B cell (primary cell): ENCODE data around the gene FYN. TPM values are rescaled to one million over a fixed set of nuclear protein-coding genes. Genes with fewer than 3 reads are reported as not detected.

Source experiments
- ATAC-seq: fragments of 200-7000 bp; cut with Tn5 transposase; one replicate; pipeline ENCODE4 v1.10.0; 2021; ENCODE audit warnings: low read depth, mild to moderate bottlenecking, moderate number of reproducible peaks, moderate library complexity
- CTCF ChIA-PET: fragments of 350-600 bp; sonication (Branson Sonifier 250); formaldehyde crosslinking; loops from one replicate; lab custom pipeline; 2021; ENCODE audit warnings: antibody characterized with exemption, inconsistent platforms; lab: Charles Lee
- POLR2A ChIA-PET: fragments of 350-600 bp; sonication (Branson Sonifier 250); formaldehyde crosslinking; loops from one replicate; lab custom pipeline; 2021; ENCODE audit warnings: antibody characterized with exemption; lab: Charles Lee
- DNase-seq: peaks from one replicate; pipeline ENCODE4 v3.0.0; 2013
- H2AFZ ChIP-seq: 2 replicates; pipeline ENCODE4 v1.6.1; 2012; ENCODE audit warnings: mild to moderate bottlenecking, low read depth, low read length; ENCODE audit not compliant: insufficient read depth, poor library complexity, severe bottlenecking
- H3K27ac ChIP-seq, 2 donors: 1 replicate in 1 of 2; 2 replicates in 1 of 2; pipeline ENCODE4 v1.5.1; 2012 to 2013; ENCODE audit warnings: low read length in 2 of 2, mild to moderate bottlenecking in 2 of 2, moderate library complexity in 1 of 2
- H3K27me3 ChIP-seq, 4 experiments: fragments of 200-600 bp in 1 of 4; sonication (generic) in 1 of 4; replicated peaks in 1 of 4; 1 replicate in 2 of 4; 2 replicates in 2 of 4; pipeline versions ENCODE4 v1.6.1 to v1.7.0; 2013 to 2016; ENCODE audit warnings: low read length in 3 of 4, mild to moderate bottlenecking in 2 of 4, mixed read lengths in 1 of 4, moderate library complexity in 1 of 4; ENCODE audit not compliant: insufficient read depth in 4 of 4, control insufficient read depth in 3 of 4; ENCODE audit errors: control extremely low read depth in 1 of 4
- H3K36me3 ChIP-seq, 2 experiments: replicated peaks in 1 of 2; 1 replicate in 1 of 2; 2 replicates in 1 of 2; pipeline versions ENCODE4 v1.6.1 to v1.7.1; 2013; ENCODE audit warnings: low read length in 1 of 2; ENCODE audit not compliant: insufficient read depth in 2 of 2, control insufficient read depth in 1 of 2; ENCODE audit errors: control extremely low read depth in 1 of 2, extremely low read depth in 1 of 2
- H3K4me1 ChIP-seq, 2 donors: fragments of 200-600 bp in 1 of 2; sonication (generic) in 1 of 2; 1 replicate in 1 of 2; 2 replicates in 1 of 2; pipeline versions ENCODE4 v1.5.1 to v1.6.1; 2013 to 2017; ENCODE audit warnings: low read length in 2 of 2; ENCODE audit not compliant: control insufficient read depth in 2 of 2, insufficient read depth in 2 of 2
- H3K4me2 ChIP-seq: replicated peaks from 2 replicates; pipeline ENCODE3; 2012; ENCODE audit warnings: mild to moderate bottlenecking, low read depth, low read length; ENCODE audit not compliant: poor library complexity, severe bottlenecking
- H3K4me3 ChIP-seq, 5 experiments: fragments of 200-600 bp in 1 of 5; sonication (generic) in 1 of 5; 1 replicate in 3 of 5; 2 replicates in 2 of 5; pipeline versions ENCODE4 v1.5.1 to v1.7.0; 2011 to 2016; ENCODE audit warnings: low read length in 4 of 5, mild to moderate bottlenecking in 4 of 5, low read depth in 2 of 5, control low read depth in 1 of 5, moderate library complexity in 1 of 5; ENCODE audit not compliant: insufficient read depth in 1 of 5; ENCODE audit errors: control extremely low read depth in 1 of 5, extremely low read depth in 1 of 5
- H3K79me2 ChIP-seq: fragments of 200-600 bp; sonication (generic); one replicate; pipeline ENCODE4 v1.6.0; 2016; ENCODE audit warnings: low read length; ENCODE audit not compliant: control insufficient read depth, insufficient read depth
- H3K9ac ChIP-seq: fragments of 200-600 bp; sonication (generic); 2 replicates; pipeline ENCODE4 v1.6.1; 2017; ENCODE audit warnings: mild to moderate bottlenecking, low read length, moderate library complexity
- H3K9me3 ChIP-seq, 3 donors: one replicate each; pipeline versions ENCODE4 v1.6.1 to v1.7.1; 2013; ENCODE audit warnings: low read length in 2 of 3; ENCODE audit not compliant: control insufficient read depth in 2 of 3, insufficient read depth in 1 of 3; ENCODE audit errors: control extremely low read depth in 1 of 3
- H4K20me1 ChIP-seq: 2 replicates; pipeline ENCODE4 v1.6.0; 2012; ENCODE audit warnings: mild to moderate bottlenecking, low read length; ENCODE audit not compliant: insufficient read depth, control insufficient read depth, poor library complexity, severe bottlenecking
- H3K27ac Mint-ChIP-seq: one replicate; pipeline ENCODE4 v1.8.0; 2021; ENCODE audit warnings: mixed read lengths
- H3K27me3 Mint-ChIP-seq: one replicate; pipeline ENCODE4 v1.8.0; 2021; ENCODE audit warnings: mixed read lengths
- H3K4me1 Mint-ChIP-seq: one replicate; pipeline ENCODE4 v1.8.0; 2021; ENCODE audit warnings: mixed read lengths
- H3K4me3 Mint-ChIP-seq: one replicate; pipeline ENCODE4 v1.8.0; 2021; ENCODE audit warnings: mixed read lengths
- H3K9me3 Mint-ChIP-seq: one replicate; pipeline ENCODE4 v1.8.0; 2022; ENCODE audit warnings: mixed read lengths; ENCODE audit not compliant: insufficient read depth
- CTCF ChIP-seq: fragments of 200-600 bp; IDR thresholded peaks from one replicate; pipeline ENCODE4 v1.8.0; 2022; ENCODE audit warnings: antibody characterized with exemption, mild to moderate bottlenecking
- EZH2 ChIP-seq: IDR thresholded peaks from 2 replicates; pipeline ENCODE4 v1.6.1; 2012; ENCODE audit warnings: borderline replicate concordance, low read depth, mild to moderate bottlenecking, moderate library complexity, low read length; ENCODE audit not compliant: insufficient read depth, poor library complexity, severe bottlenecking
- WGBS: methylation state at CpG from one replicate; pipeline ENCODE4 v1.1.5; 2013; ENCODE audit warnings: missing lambda C conversion rate; ENCODE audit not compliant: insufficient coverage; 5-methylcytosine and 5-hydroxymethylcytosine counted together
- intact Hi-C: fragments of 100-400 bp; cut with micrococcal nuclease; formaldehyde crosslinking; loops from one replicate; pipeline ENCODE4 v1.10.0; 2022
- polyA plus RNA-seq: library from polyadenylated mRNA; depleted of rRNA; stranded (reverse); fragments of >200 nt; gene quantifications from 2 replicates; pipeline ENCODE4 v1.2.3, GENCODE V29; 2012
- total RNA-seq, 2 donors: library from RNA; stranded (reverse); fragments of 120-200 nt in 1 of 2; gene quantifications; 1 replicate in 1 of 2; 2 replicates in 1 of 2; pipeline versions ENCODE4 v1.2.3 to v1.2.4, GENCODE V29; 2013 to 2022

Gene FYN
- total and polyA plus RNA-seq, 2 donors (not counting 1 experiment from before 2014, with no cell fraction given), result 54.1 to 94.0 TPM

GRCh38 chr6:111625461-111626391, 247.5 kb downstream of the FYN start:
- H3K27me3 Mint-ChIP-seq, result peaks cover 8% of the 10 kb centered on the region
- H3K27ac ChIP-seq, result no peak overlapping the region

More at GRCh38 chr6:111625461-111626391, 247.5 kb downstream of the FYN start:
- peaks cover 2% of the 10 kb centered on the region for H3K9me3 Mint-ChIP-seq
- intact Hi-C loops, result no loop called here
- ChIA-PET CTCF (interaction anchor here (0.6 kb wide), 1 partner anchor 16 kb away, joined by 4 read pairs; no protein-coding TSS in a partner anchor), POLR2A (no interaction called here)
- peaks cover 0 to 3% (median 0%) of the 10 kb centered on the region in 4 experiments for H3K27me3 ChIP-seq
- no peaks in the 10 kb centered on the region for H3K4me1 Mint-ChIP-seq
- H2AFZ ChIP-seq, result no peak overlapping the region
- H3K27ac Mint-ChIP-seq, result no peak overlapping the region
- H3K4me3 ChIP-seq, result no peak overlapping the region
- ATAC-seq, result no peak
- TF ChIP-seq EZH2 (no peak), CTCF (no peak)
- no peaks in the 10 kb centered on the region for H3K79me2 ChIP-seq
- no peak overlapping the region for H3K4me2 ChIP-seq
- H3K9ac ChIP-seq, result no peak overlapping the region
- peaks cover 0 to 5% (median 5%) of the 10 kb centered on the region in 3 donors for H3K9me3 ChIP-seq
- no peaks in the 10 kb centered on the region for H4K20me1 ChIP-seq
- WGBS, result 96% methylated on average over 11 of the region's 17 CpGs
- H3K4me1 ChIP-seq, result no peaks in the 10 kb centered on the region
- H3K4me3 Mint-ChIP-seq, result no peak overlapping the region
- no peaks in the 10 kb centered on the region for H3K36me3 ChIP-seq
- no peak for DNase-seq
